Endothelial cell (in vitro differentiated cells): Measurements from ENCODE around the gene TNPO1. TPM values are rescaled to one million over a fixed set of nuclear protein-coding genes. Genes with fewer than 3 reads are reported as not detected.

Experiments used
- DNase-seq: peaks from one replicate; pipeline ENCODE4 v3.0.0; 2021; ENCODE audit warnings: low spot score
- H3K27ac Mint-ChIP-seq: one replicate; pipeline ENCODE4 v1.8.0; 2021; ENCODE audit warnings: mixed read lengths, inconsistent platforms; ENCODE audit not compliant: unreplicated experiment
- H3K27me3 Mint-ChIP-seq: one replicate; pipeline ENCODE4 v1.8.0; 2021; ENCODE audit warnings: mild to moderate bottlenecking, moderate library complexity, mixed read lengths, inconsistent platforms; ENCODE audit not compliant: unreplicated experiment
- H3K36me3 Mint-ChIP-seq: one replicate; pipeline ENCODE4 v1.8.0; 2021; ENCODE audit warnings: mild to moderate bottlenecking, low read depth, mixed read lengths, inconsistent platforms; ENCODE audit not compliant: unreplicated experiment
- H3K4me1 Mint-ChIP-seq: one replicate; pipeline ENCODE4 v1.8.0; 2021; ENCODE audit warnings: mild to moderate bottlenecking, mixed read lengths, inconsistent platforms; ENCODE audit not compliant: unreplicated experiment
- H3K4me3 Mint-ChIP-seq: one replicate; pipeline ENCODE4 v1.8.0; 2021; ENCODE audit warnings: mild to moderate bottlenecking, mixed read lengths, inconsistent platforms; ENCODE audit not compliant: unreplicated experiment
- H3K9me3 Mint-ChIP-seq: one replicate; pipeline ENCODE4 v1.8.0; 2021; ENCODE audit warnings: mixed read lengths, inconsistent platforms; ENCODE audit not compliant: unreplicated experiment
- CTCF ChIP-seq: fragments of 200-600 bp; sonication (generic); IDR thresholded peaks from one replicate; pipeline ENCODE4 v1.5.0; 2021; ENCODE audit warnings: antibody characterized with exemption; ENCODE audit not compliant: unreplicated experiment
- total RNA-seq: library from RNA; stranded (reverse); fragmentation: NEBNext Ultra II Directional; extraction: Animal tissue kit (Norgen Biotek cat#: 25700); gene quantifications from one replicate; pipeline ENCODE4 v1.2.1, GENCODE V29; 2021; ENCODE audit not compliant: unreplicated experiment

Gene TNPO1
- total RNA-seq, 1 donor from 2014 or later = 149 TPM

DNA sequence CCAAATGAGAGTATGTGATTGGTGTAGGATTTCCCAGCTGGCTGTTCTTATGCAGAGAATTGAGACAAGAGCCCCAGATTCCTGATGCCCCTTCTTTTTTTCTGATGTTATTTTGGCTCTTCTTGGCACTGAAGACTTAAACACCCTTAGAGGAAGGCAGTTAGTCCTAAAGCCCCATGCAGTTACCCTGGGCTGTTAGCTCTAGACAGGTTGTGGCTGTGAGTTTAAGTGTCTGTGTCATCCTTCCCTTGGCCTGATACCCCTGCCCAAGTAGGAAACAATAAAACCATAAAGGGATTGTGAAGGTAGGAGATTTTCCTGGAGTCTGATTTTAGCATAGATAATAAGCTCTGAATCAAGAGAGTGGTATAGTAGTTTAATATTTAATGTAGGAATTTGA lies 13.2 kb downstream of the TNPO1 start:
- TF ChIP-seq CTCF = no peak
- Mint-ChIP-seq H3K4me1 (no peaks in the 10 kb centered on the region), H3K27me3 (no peaks in the 10 kb centered on the region), H3K36me3 (no peaks in the 10 kb centered on the region), H3K9me3 (no peaks in the 10 kb centered on the region), H3K4me3 (no peak overlapping the region), H3K27ac (no peak overlapping the region)
- no peak for DNase-seq

DNA sequence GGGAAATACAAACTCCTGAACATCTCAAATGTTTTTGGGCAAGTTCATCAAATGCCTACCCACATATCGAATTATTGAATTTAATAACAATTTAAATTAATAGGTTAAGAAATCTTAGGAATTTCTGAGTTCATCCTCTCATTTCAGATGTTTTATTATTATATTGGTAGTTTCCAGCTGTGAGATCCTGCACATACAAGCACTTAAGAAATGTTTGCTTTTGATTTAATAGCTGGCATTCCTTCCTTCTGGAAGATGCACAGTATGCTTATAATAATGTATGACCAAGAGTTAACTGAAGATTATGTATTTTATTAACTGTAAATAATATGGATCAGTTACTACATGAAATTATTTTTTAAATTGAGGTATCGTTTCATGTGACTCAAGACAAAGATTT lies 13.9 kb downstream of the TNPO1 start:
- H3K27me3 Mint-ChIP-seq = no peaks in the 10 kb centered on the region
- DNase-seq = no peak
- H3K36me3 Mint-ChIP-seq = no peaks in the 10 kb centered on the region
- H3K4me1 Mint-ChIP-seq = no peaks in the 10 kb centered on the region
- H3K9me3 Mint-ChIP-seq = no peaks in the 10 kb centered on the region
- no peak for TF ChIP-seq CTCF
- H3K4me3 Mint-ChIP-seq = no peak overlapping the region
- no peak overlapping the region for H3K27ac Mint-ChIP-seq

DNA sequence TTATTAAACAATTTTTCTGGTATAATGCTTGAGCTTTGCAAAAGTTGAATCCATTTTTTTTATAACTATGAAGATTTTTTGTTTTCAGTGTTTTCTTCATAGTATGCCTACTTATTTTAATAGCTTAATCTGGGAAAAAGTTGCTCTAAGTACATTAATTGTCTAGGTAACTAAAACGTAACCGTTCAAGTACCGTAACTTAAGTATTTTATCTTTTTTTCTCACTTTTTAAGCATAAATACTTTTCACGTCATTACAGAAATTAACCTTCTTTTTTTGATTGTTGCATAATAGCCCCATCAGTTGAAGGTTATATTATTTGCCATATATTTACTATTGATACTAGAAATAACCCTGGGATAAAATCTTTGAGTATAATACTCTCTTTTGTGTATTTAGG lies 15.2 kb downstream of the TNPO1 start:
- no peak overlapping the region for H3K27ac Mint-ChIP-seq
- no peaks in the 10 kb centered on the region for H3K27me3 Mint-ChIP-seq
- no peak overlapping the region for H3K4me3 Mint-ChIP-seq
- no peaks in the 10 kb centered on the region for H3K4me1 Mint-ChIP-seq
- H3K36me3 Mint-ChIP-seq = peaks cover 3% of the 10 kb centered on the region
- no peaks in the 10 kb centered on the region for H3K9me3 Mint-ChIP-seq
- TF ChIP-seq CTCF = no peak
- DNase-seq = no peak

DNA sequence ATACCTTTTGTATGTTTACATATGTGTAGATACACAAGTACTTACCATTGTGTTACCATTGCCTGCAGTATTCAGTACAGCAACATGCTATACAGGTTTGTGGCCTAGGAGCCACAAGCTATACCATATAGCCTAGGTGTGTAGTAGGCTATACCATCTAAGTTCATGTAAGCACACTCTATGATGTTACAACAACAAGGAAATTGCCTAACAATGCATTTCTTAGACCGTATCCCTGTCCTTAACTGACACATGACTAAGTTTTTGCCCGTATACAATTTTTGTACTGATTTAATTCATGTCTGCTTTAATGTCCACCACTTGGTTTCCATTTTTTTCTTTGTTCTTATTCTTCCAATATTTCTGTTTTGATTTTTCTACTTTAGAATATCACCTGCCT lies 18.5 kb downstream of the TNPO1 start:
- Mint-ChIP-seq H3K4me1 (no peaks in the 10 kb centered on the region), H3K27ac (no peak overlapping the region), H3K9me3 (no peaks in the 10 kb centered on the region), H3K36me3 (peaks cover 3% of the 10 kb centered on the region), H3K27me3 (peaks cover under 1% of the 10 kb centered on the region), H3K4me3 (no peak overlapping the region)
- TF ChIP-seq CTCF = no peak
- no peak for DNase-seq

GRCh38 chr5:72835633-72836032 lies 19.2 kb downstream of the TNPO1 start:
- H3K27ac Mint-ChIP-seq = no peak overlapping the region
- H3K4me1 Mint-ChIP-seq = no peaks in the 10 kb centered on the region
- H3K36me3 Mint-ChIP-seq = peaks cover 3% of the 10 kb centered on the region
- no peak for DNase-seq
- no peaks in the 10 kb centered on the region for H3K9me3 Mint-ChIP-seq
- H3K4me3 Mint-ChIP-seq = no peak overlapping the region
- TF ChIP-seq CTCF = no peak
- H3K27me3 Mint-ChIP-seq = peaks cover 2% of the 10 kb centered on the region
